OCI-LY1 (cell line): Measurements from ENCODE around the gene DCP1B.

ENCODE experiments used
- H2AFZ ChIP-seq: fragments of 200-600 bp; sonication (generic), shearing (Covaris generic); 2 replicates; pipeline ENCODE4 v1.6.0; 2014; ENCODE audit warnings: antibody characterized with exemption, mild to moderate bottlenecking, low read length
- H3F3A ChIP-seq: fragments of 200-600 bp; sonication (generic), shearing (Covaris generic); 2 replicates; pipeline ENCODE4 v1.6.0; 2014; ENCODE audit warnings: mild to moderate bottlenecking, antibody characterized with exemption, low read length, moderate library complexity; ENCODE audit not compliant: insufficient read depth
- H3K27ac ChIP-seq: fragments of 200-600 bp; sonication (generic); 2 replicates; pipeline ENCODE4 v1.5.1; 2014; ENCODE audit warnings: low read length, mixed run types, mild to moderate bottlenecking, low read depth; ENCODE audit not compliant: poor library complexity, severe bottlenecking
- H3K27me3 ChIP-seq: fragments of 200-600 bp; sonication (generic); 2 replicates; pipeline ENCODE4 v1.6.0; 2014; ENCODE audit warnings: antibody characterized with exemption, mild to moderate bottlenecking, low read length, moderate library complexity; ENCODE audit not compliant: insufficient read depth
- H3K36me3 ChIP-seq: fragments of 200-600 bp; sonication (generic); 2 replicates; pipeline ENCODE4 v1.6.1; 2014; ENCODE audit warnings: mild to moderate bottlenecking, antibody characterized with exemption, low read length, moderate library complexity, mixed read lengths; ENCODE audit not compliant: insufficient read depth
- H3K4me1 ChIP-seq: fragments of 200-600 bp; sonication (generic); 2 replicates; pipeline ENCODE4 v1.5.1; 2014; ENCODE audit warnings: mild to moderate bottlenecking, low read length, moderate library complexity; ENCODE audit not compliant: insufficient read depth, severe bottlenecking
- H3K4me2 ChIP-seq: fragments of 200-600 bp; sonication (generic), shearing (Covaris generic); 2 replicates; pipeline ENCODE4 v1.6.1; 2014; ENCODE audit warnings: low read length
- H3K4me3 ChIP-seq: fragments of 200-600 bp; sonication (generic); 2 replicates; pipeline ENCODE4 v1.5.1; 2014; ENCODE audit warnings: low read length, low read depth, mild to moderate bottlenecking, mixed read lengths; ENCODE audit not compliant: poor library complexity, severe bottlenecking
- H3K79me2 ChIP-seq: fragments of 200-600 bp; shearing (Covaris generic); 2 replicates; pipeline ENCODE4 v1.6.1; 2016; ENCODE audit warnings: mixed run types, low read length, mixed read lengths; ENCODE audit not compliant: insufficient read depth
- H3K9ac ChIP-seq: fragments of 200-600 bp; sonication (generic), shearing (Covaris generic); 2 replicates; pipeline ENCODE4 v1.6.1; 2014; ENCODE audit warnings: mild to moderate bottlenecking, low read length, mixed read lengths
- H3K9me2 ChIP-seq: fragments of 200-600 bp; sonication (generic), shearing (Covaris generic); 2 replicates; pipeline ENCODE4 v1.6.1; 2014; ENCODE audit warnings: low read depth, mild to moderate bottlenecking, low read length, mixed read lengths
- H3K9me3 ChIP-seq: fragments of 200-600 bp; shearing (Covaris generic); 2 replicates; pipeline ENCODE4 v1.6.1; 2014; ENCODE audit warnings: low read length, mixed read lengths
- H4K20me1 ChIP-seq: fragments of 200-600 bp; sonication (generic), shearing (Covaris generic); 2 replicates; pipeline ENCODE4 v1.6.0; 2016; ENCODE audit warnings: mild to moderate bottlenecking, low read length; ENCODE audit not compliant: insufficient read depth
- CTCF ChIP-seq: fragments of 200-600 bp; sonication (generic), shearing (Covaris generic); IDR thresholded peaks from 2 replicates; pipeline ENCODE4 v1.5.1; 2017; ENCODE audit warnings: mild to moderate bottlenecking, antibody characterized with exemption, low read length, moderate library complexity, mixed read lengths
- EZH2 ChIP-seq: fragments of 200-600 bp; sonication (generic), shearing (Covaris generic); IDR thresholded peaks from 2 replicates; pipeline ENCODE4 v1.8.0; 2017; ENCODE audit warnings: borderline replicate concordance, mixed run types, mild to moderate bottlenecking, antibody characterized with exemption, low read length, moderate library complexity, mixed read lengths

The DCP1B gene

GRCh38 chr12:1970331-1970900 lies 33.8 kb downstream of the DCP1B start:
- H3F3A ChIP-seq: no peaks in the 10 kb centered on the region
- no peaks in the 10 kb centered on the region for H3K79me2 ChIP-seq
- no peaks in the 10 kb centered on the region for H3K36me3 ChIP-seq
- no peaks in the 10 kb centered on the region for H4K20me1 ChIP-seq
- H3K4me1 ChIP-seq: no peaks in the 10 kb centered on the region
- H3K4me2 ChIP-seq: no peak overlapping the region
- H3K9me3 ChIP-seq: no peaks in the 10 kb centered on the region
- H3K27ac ChIP-seq: no peak overlapping the region
- no peaks in the 10 kb centered on the region for H3K9me2 ChIP-seq
- no peak overlapping the region for H3K4me3 ChIP-seq
- TF ChIP-seq EZH2: no peak
- no peak for TF ChIP-seq CTCF
- H2AFZ ChIP-seq: no peak overlapping the region
- no peak overlapping the region for H3K9ac ChIP-seq
- H3K27me3 ChIP-seq: no peaks in the 10 kb centered on the region

- no peak overlapping the region for H3K4me2 ChIP-seq
- TF ChIP-seq CTCF (no peak), EZH2 (no peak)
- H3K27me3 ChIP-seq: no peaks in the 10 kb centered on the region
- no peaks in the 10 kb centered on the region for H3F3A ChIP-seq
- H3K9me2 ChIP-seq: no peaks in the 10 kb centered on the region
- no peaks in the 10 kb centered on the region for H4K20me1 ChIP-seq
- no peak overlapping the region for H3K9ac ChIP-seq
- H2AFZ ChIP-seq: no peak overlapping the region
- H3K4me3 ChIP-seq: no peak overlapping the region
- no peak overlapping the region for H3K27ac ChIP-seq
- H3K79me2 ChIP-seq: no peaks in the 10 kb centered on the region
- H3K36me3 ChIP-seq: no peaks in the 10 kb centered on the region
- no peaks in the 10 kb centered on the region for H3K9me3 ChIP-seq
- H3K4me1 ChIP-seq: no peaks in the 10 kb centered on the region
Observed at GRCh38 chr12:1966561-1967226, 37.6 kb downstream of the DCP1B start.

GRCh38 chr12:1965916-1966315 lies 38.3 kb downstream of the DCP1B start:
- no peaks in the 10 kb centered on the region for H3F3A ChIP-seq
- H3K27me3 ChIP-seq: no peaks in the 10 kb centered on the region
- no peak for TF ChIP-seq CTCF
- TF ChIP-seq EZH2: no peak
- H3K9me3 ChIP-seq: no peaks in the 10 kb centered on the region
- H4K20me1 ChIP-seq: no peaks in the 10 kb centered on the region
- H3K36me3 ChIP-seq: no peaks in the 10 kb centered on the region
- no peak overlapping the region for H3K4me3 ChIP-seq
- H3K9ac ChIP-seq: no peak overlapping the region
- H2AFZ ChIP-seq: no peak overlapping the region
- no peak overlapping the region for H3K4me2 ChIP-seq
- no peaks in the 10 kb centered on the region for H3K9me2 ChIP-seq
- no peaks in the 10 kb centered on the region for H3K79me2 ChIP-seq
- no peaks in the 10 kb centered on the region for H3K4me1 ChIP-seq
- no peak overlapping the region for H3K27ac ChIP-seq
